HG02870 (cell line): ENCODE data around the gene GPN2.
"Not testable (repeated sequence)": the region's sequence is repeated elsewhere in the genome, so short reads cannot be mapped to it uniquely, and the experiment has no call there.

ENCODE experiments used
- ATAC-seq: cut with Tn5 transposase; IDR thresholded peaks from one replicate; pipeline ENCODE4 v1.9.1; 2021; ENCODE audit warnings: mild to moderate bottlenecking, moderate library complexity; ENCODE audit not compliant: unreplicated experiment

Gene GPN2

GRCh38 chr1:26907071-26907917, 17.2 kb upstream of the GPN2 start:
- ATAC-seq, result no peak

- ATAC-seq, result no peak
Observed at GRCh38 chr1:26900815-26901511, 10.9 kb upstream of the GPN2 start.

- peak; percentile 61 for ATAC-seq
Observed at GRCh38 chr1:26900001-26900814, 10.1 kb upstream of the GPN2 start, which contains the start of gene GPATCH3. GPATCH3 (minus strand) TSS chr1:26900467; CDS start chr1:26900442, 25 bp downstream.

- ATAC-seq, result no peak
Observed at GRCh38 chr1:26897351-26897750, 7.3 kb upstream of the GPN2 start.

- no peak for ATAC-seq
Observed at GRCh38 chr1:26894263-26894662, 4.2 kb upstream of the GPN2 start.

- ATAC-seq, result peak; percentile 18
Observed at GRCh38 chr1:26890467-26890796, 349 bp upstream of the GPN2 start.

- no peak for ATAC-seq
Observed at GRCh38 chr1:26888231-26888630, 1.9 kb downstream of the GPN2 start.

GRCh38 chr1:26887125-26887524, 3.0 kb downstream of the GPN2 start:
- ATAC-seq, result no peak

GRCh38 chr1:26882696-26883463, 7.2 kb downstream of the GPN2 start:
- no peak for ATAC-seq

GRCh38 chr1:26881611-26882010, 8.5 kb downstream of the GPN2 start:
- ATAC-seq, result not testable (repeated sequence)

GRCh38 chr1:26879793-26880192, 10.3 kb downstream of the GPN2 start:
- ATAC-seq, result no peak

- no peak for ATAC-seq
Observed at GRCh38 chr1:26877326-26877725, 12.8 kb downstream of the GPN2 start.

- ATAC-seq, result no peak
Observed at GRCh38 chr1:26874896-26875295, 15.2 kb downstream of the GPN2 start.

GRCh38 chr1:26873097-26873496, 17.0 kb downstream of the GPN2 start:
- not testable (repeated sequence) for ATAC-seq

- peak; percentile 90 for ATAC-seq
Observed at GRCh38 chr1:26864610-26865480, 25.2 kb downstream of the GPN2 start.

GRCh38 chr1:26863685-26864077, 26.4 kb downstream of the GPN2 start:
- ATAC-seq, result no peak

GRCh38 chr1:26862781-26863684, 27.1 kb downstream of the GPN2 start, which contains the start of gene SFN:
SFN (plus strand) TSS chr1:26863149; CDS start chr1:26863213, 64 bp downstream.
- ATAC-seq, result no peak

- no peak for ATAC-seq
Observed at GRCh38 chr1:26861889-26862378, 28.1 kb downstream of the GPN2 start.
